Mucosa of gallbladder (tissue), 1 donor: ENCODE data around the gene YPEL2. TPM values are rescaled to one million over a fixed set of nuclear protein-coding genes. Genes with fewer than 3 reads are reported as not detected.
"Not testable (repeated sequence)": the region's sequence is repeated elsewhere in the genome, so short reads cannot be mapped to it uniquely, and the experiment has no call there.

Experiments used
- DNase-seq: peaks from one replicate; pipeline ENCODE4 v3.0.0-alpha.2; 2020; ENCODE audit warnings: low spot score
- total RNA-seq: library from RNA; stranded (reverse); gene quantifications from one replicate; pipeline ENCODE4 v1.2.1, GENCODE V29; 2021
- donor health status: DM: no; HTN: no; CAD: no.

The YPEL2 gene, protein sequence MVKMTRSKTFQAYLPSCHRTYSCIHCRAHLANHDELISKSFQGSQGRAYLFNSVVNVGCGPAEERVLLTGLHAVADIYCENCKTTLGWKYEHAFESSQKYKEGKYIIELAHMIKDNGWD
- 75.2 TPM for total RNA-seq

- peak; percentile 96 for DNase-seq
These were observed at the start of gene YPEL2 for GRCh38 chr17:59331129-59331928. TSS of gene YPEL2 (plus strand) at chr17:59331655. CDS start at chr17:59353410, 21,755 bp downstream.

DNA sequence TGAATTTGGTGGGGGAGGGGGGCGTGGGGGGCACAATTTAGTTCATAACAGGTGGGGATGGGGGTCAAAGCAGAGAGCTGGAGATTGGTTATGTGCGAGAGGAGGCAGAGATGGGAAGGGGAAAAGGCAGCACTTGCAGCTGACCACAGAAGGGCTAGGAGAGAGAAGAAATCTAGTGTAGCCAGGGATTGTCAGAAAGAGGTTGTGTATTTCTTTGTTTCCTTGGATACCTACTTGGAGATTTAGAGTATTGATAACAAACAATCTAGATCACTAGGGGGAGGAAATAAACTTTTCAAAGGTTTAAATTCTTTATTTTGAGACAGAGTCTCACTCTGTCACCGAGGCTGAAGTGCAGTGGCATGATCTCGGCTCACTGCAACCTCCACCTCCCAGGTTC, 47.1 kb upstream of the YPEL2 start:
- DNase-seq = no peak

DNA sequence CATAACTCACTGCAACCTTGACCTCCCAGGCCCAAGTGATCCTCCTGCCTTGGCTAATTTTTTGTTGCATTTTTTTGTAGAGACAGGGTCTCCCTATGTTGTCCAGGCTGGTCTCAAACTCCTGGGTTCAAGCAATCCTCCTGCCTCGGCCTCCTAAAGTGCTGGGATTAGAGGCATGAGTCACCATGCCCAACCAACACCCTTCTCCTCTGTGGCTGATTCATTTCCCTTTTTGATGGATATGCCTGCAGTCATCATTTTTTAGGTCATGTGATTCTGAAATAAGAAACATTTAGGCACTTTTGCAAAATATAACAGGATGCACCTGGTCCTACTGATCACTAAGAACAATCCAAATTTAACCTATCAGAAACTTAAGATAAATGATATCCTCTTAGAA, 44.0 kb upstream of the YPEL2 start:
- DNase-seq = no peak

GRCh38 chr17:59287891-59288290, 43.6 kb upstream of the YPEL2 start:
- DNase-seq = no peak

- no peak for DNase-seq
These were observed 41.5 kb upstream of the YPEL2 start for GRCh38 chr17:59289981-59290301.

- peak; percentile 38 for DNase-seq
These were observed 41.0 kb upstream of the YPEL2 start for GRCh38 chr17:59290302-59290998.

- DNase-seq = no peak
These were observed 39.3 kb upstream of the YPEL2 start for GRCh38 chr17:59292174-59292523.

GRCh38 chr17:59296190-59296589, 35.3 kb upstream of the YPEL2 start:
- DNase-seq = no peak

GRCh38 chr17:59298521-59298920, 32.9 kb upstream of the YPEL2 start:
- DNase-seq = no peak

- no peak for DNase-seq
These were observed 31.9 kb upstream of the YPEL2 start for GRCh38 chr17:59299400-59300092.

DNA sequence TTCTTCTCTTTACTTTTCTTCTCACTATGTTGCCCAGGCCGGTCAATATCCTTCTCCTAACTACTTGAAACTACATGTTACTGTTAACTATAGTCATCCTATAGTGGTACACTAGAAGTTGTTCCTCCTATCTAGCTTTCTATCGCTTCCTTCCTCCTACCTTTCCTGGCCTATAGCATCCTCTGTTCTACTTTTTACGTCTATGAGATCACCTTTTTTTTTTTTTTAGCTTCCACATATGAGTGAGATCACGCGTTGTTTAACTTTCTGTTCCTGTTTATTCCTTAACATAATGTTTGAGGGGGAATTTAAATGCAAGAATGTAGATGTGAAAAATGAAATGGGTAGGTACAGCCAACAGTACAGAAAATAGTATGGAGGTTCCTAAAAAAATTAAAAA, 30.5 kb upstream of the YPEL2 start:
- no peak for DNase-seq

DNA sequence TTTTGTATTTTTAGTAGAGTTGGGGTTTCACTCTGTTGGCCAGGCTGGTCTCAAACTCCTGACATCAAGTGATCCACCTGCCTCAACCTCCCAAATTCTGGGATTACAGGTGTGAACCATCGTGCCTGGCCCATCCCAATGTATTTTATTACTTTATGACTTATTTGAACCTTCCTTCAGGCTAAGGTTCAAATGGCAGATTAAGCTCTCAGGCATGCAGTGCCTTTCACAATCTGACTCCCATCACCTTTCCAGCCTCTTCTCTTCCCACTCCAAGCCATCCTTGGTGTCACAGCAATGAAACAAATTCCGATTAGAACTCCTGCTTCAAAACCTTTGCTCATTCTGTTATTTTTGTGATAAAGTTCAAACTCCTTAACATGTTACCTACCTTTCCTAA, 26.6 kb upstream of the YPEL2 start:
- DNase-seq = no peak

DNA sequence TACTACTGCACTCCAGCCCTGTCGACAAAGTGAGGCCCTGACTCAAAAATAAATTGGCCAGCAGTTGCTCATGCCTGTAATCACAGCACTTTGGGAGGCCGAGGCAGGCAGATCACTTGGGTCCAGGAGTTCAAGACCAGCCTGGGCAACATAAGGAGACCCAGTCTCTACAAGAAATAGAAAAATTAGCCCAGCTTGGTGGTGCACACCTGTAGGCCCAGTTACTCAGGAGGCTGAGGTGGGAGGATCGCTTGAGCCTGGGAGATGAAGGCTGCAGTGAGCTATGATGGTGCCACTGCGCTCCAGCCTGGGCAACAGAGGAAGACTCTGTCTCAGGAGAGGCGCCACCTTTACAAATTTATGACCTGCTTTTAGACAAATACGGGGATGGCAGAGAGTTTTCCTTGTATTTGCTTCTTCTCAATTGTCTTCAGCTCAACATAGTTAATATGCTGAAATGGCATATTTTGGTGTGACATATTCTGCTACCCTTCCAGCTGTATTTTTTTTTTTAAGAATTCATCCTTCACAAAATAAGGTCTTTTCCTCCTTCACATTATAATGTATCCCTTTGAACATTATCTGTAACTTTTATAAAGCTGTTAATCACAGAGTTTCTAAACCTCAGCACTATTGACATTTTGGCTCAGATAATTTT, 21.1 kb upstream of the YPEL2 start:
- no peak for DNase-seq

- peak; percentile 58 for DNase-seq
These were observed 20.4 kb upstream of the YPEL2 start for GRCh38 chr17:59311051-59311468.

GRCh38 chr17:59311521-59311920, 19.9 kb upstream of the YPEL2 start:
- not testable (repeated sequence) for DNase-seq

DNA sequence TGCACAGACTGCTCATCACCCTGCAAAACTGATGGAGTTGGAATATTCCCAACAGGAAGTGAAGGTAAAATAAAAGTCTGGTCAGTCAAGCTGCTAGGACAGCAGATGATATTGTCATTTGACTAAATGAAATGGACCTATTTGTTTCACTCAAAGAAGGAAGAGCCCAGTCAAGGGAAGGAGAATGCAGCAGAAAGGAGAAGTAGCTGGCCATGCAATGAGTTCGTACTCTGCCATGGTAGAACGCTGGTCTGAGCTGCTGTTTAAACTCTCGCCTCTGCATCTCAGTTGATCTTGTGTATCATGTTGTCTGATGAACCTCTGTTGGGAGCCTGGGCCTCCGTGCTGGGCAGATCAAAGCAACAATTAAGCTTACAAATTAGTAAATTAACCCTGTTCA, 15.6 kb upstream of the YPEL2 start:
- DNase-seq = no peak

DNA sequence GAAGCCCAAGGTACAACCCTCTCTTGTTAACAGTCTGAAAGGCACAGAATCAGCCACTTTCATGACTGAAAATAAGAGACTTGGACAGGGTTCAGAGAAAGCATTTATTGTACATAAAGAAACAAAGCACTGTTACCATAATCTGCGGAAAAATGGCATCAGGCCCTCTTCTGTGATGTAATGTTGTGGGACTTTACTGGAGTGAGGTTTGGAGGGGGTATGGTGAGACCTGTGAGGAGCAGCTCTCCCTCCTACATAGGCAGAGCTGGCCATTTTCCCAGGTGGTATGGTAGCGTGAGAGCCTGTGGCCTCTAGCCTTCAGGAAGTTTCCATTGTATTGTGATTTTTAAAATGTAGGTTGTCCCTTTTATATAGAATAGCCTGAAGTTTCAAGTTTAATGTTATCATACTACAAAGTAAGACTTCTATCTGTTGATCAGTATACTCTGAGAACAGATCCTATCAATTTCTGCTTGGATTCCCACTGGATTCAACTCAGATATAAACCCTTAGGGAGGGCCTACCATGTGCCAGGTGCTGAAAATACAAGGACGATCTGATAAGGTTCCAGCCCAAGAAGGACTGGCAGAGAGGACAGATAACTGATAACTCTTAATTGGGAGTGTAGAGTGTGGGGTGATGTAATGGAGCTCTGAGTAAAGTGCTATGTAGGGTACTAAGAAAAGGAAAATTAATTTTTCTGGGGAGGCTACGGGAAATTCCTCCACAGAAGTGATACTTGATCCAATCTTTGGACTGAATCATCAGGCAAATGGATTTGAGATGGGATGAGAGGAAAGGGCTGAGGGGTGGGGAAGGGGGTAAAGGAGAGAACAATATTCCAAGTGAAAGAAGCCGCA, 4.1 kb upstream of the YPEL2 start:
- no peak for DNase-seq

- no peak for DNase-seq
These were observed 3.5 kb upstream of the YPEL2 start for GRCh38 chr17:59327981-59328290.

- DNase-seq = no peak
These were observed 2.9 kb upstream of the YPEL2 start for GRCh38 chr17:59328601-59329000.

DNA sequence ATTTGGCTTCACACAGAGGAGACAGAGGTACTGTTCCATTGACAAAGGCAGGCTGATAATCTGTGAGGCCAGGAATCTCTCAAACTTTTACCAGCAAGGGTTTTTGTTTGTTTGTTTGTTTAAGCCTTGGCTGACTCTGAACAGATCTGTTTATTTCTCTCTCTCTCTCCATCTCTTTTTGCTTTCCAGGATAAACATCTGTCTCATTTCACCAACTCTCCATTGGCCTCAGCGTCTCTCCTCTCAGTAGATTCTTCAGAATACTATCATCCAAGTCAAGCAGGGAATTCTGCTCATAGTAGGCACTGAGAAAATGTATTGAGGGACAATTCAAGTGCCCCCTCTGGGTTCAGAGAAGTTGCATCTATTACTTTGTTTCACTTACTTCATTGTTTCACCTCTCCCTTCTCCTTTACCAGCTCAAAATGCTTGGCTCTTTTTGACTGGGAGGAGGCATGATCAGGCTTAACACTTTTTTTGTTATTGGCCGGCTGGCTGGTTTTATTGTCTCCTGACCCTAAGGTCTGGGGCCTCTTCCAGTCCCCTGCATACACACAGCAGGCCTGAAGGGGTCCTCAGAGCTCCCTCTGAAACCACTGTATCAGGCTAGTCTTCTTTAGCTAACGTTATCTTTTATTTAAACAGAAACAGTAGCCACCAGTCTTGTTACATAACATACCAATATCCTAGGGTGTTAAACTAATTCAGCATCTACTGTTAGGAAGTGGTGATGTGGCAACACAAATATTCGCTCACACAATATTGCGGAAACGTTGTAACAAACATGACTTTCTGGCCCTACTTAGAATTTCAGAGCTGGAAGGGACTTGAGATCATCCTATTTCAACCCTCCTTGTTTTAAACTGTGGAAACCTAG, 2.0 kb upstream of the YPEL2 start:
- peak; percentile 68 for DNase-seq
